Panc1 (cell line): ENCODE measurements around the gene PROM2.

ENCODE experiments used
- CTCF ChIP-seq: fragments of 450-650 bp; IDR thresholded peaks from 2 replicates; pipeline ENCODE4 v1.5.1; 2017; ENCODE audit warnings: mild to moderate bottlenecking
- POLR2AphosphoS5 ChIP-seq: IDR thresholded peaks from 2 replicates; pipeline ENCODE4 v1.6.1; 2012; ENCODE audit warnings: mild to moderate bottlenecking, low read depth, low read length, moderate library complexity
- REST ChIP-seq, 2 experiments: IDR thresholded peaks; 2 replicates each; pipeline ENCODE4 v1.6.1; 2011 to 2012; ENCODE audit warnings: low read depth in 2 of 2, control low read depth in 1 of 2, low read length in 1 of 2, mild to moderate bottlenecking in 1 of 2, moderate library complexity in 1 of 2; ENCODE audit not compliant: insufficient read depth in 1 of 2
- TCF7L2 ChIP-seq: IDR thresholded peaks from 2 replicates; pipeline ENCODE4 v1.6.1; 2011; ENCODE audit warnings: mild to moderate bottlenecking, low read depth, low read length, inconsistent platforms

- TF ChIP-seq REST (IDR thresholded peaks at IDR 0.05; ENCODE audit: insufficient read depth in 1 of 2, low read depth in 2 of 2, low read length in 1 of 2), result no peak
- no peak for TF ChIP-seq CTCF
- no peak for TF ChIP-seq POLR2AphosphoS5
- no peak for TF ChIP-seq TCF7L2
These were observed 32.2 kb downstream of the PROM2 start for GRCh38 chr2:95306336-95306895.
